Smooth muscle cell (in vitro differentiated cells): ENCODE measurements around the gene GMDS. TPM values are rescaled to one million over a fixed set of nuclear protein-coding genes. Genes with fewer than 3 reads are reported as not detected.

Experiments used
- DNase-seq: peaks from one replicate; lab custom pipeline; 2025; ENCODE audit not compliant: unreplicated experiment; lab: John Stamatoyannopoulos, UW
- H2AFZ ChIP-seq: fragments of 200-600 bp; sonication (generic); 2 replicates; pipeline ENCODE4 v1.6.0; 2016; ENCODE audit warnings: antibody characterized with exemption, low read depth, mild to moderate bottlenecking
- H3F3A ChIP-seq: fragments of 200-600 bp; sonication (generic); 2 replicates; pipeline ENCODE4 v1.6.0; 2017; ENCODE audit warnings: antibody characterized with exemption, low read depth
- H3K27ac ChIP-seq: fragments of 200-600 bp; sonication (generic); 2 replicates; pipeline ENCODE4 v1.5.1; 2016; ENCODE audit warnings: low read depth, mild to moderate bottlenecking
- H3K27me3 ChIP-seq: fragments of 200-600 bp; sonication (generic); 2 replicates; pipeline ENCODE4 v1.6.1; 2016; ENCODE audit warnings: low read depth, mild to moderate bottlenecking
- H3K36me3 ChIP-seq: fragments of 200-600 bp; sonication (generic); 2 replicates; pipeline ENCODE4 v1.5.1; 2016; ENCODE audit warnings: low read depth
- H3K4me1 ChIP-seq: fragments of 200-600 bp; sonication (generic); 2 replicates; pipeline ENCODE4 v1.5.1; 2016; ENCODE audit warnings: low read depth
- H3K4me2 ChIP-seq: fragments of 200-600 bp; sonication (generic); 2 replicates; pipeline ENCODE4 v1.6.0; 2016; ENCODE audit warnings: mild to moderate bottlenecking
- H3K4me3 ChIP-seq: fragments of 200-600 bp; sonication (generic); 2 replicates; pipeline ENCODE4 v1.5.1; 2016; ENCODE audit warnings: mild to moderate bottlenecking
- H3K79me2 ChIP-seq: fragments of 200-600 bp; sonication (generic); 2 replicates; pipeline ENCODE4 v1.6.0; 2016; ENCODE audit warnings: low read depth, mild to moderate bottlenecking
- H3K9ac ChIP-seq: fragments of 200-600 bp; sonication (generic); 2 replicates; pipeline ENCODE4 v1.6.0; 2016; ENCODE audit warnings: low read depth
- H3K9me3 ChIP-seq: fragments of 200-600 bp; sonication (generic); replicated peaks from 2 replicates; pipeline ENCODE4 v1.5.1; 2016; ENCODE audit warnings: low read depth
- H4K20me1 ChIP-seq: fragments of 200-600 bp; sonication (generic); 2 replicates; pipeline ENCODE4 v1.6.0; 2016; ENCODE audit warnings: low read depth
- CTCF ChIP-seq: fragments of 200-600 bp; sonication (generic); IDR thresholded peaks from 2 replicates; pipeline ENCODE4 v1.5.1; 2017; ENCODE audit warnings: borderline replicate concordance, mild to moderate bottlenecking, antibody characterized with exemption; ENCODE audit not compliant: insufficient read depth, poor library complexity, severe bottlenecking
- WGBS: methylation state at CpG from one replicate; pipeline ENCODE4 v1.1.7; 2016; ENCODE audit warnings: low lambda C conversion rate; 5-methylcytosine and 5-hydroxymethylcytosine counted together
- polyA plus RNA-seq: library from polyadenylated mRNA; unstranded; fragments of >200 nt; fragmentation: Nextera tagmentation; extraction: Ambion mirVana; gene quantifications from 2 replicates; pipeline ENCODE4 v1.2.1, GENCODE V29; 2016
- total RNA-seq: library from RNA; depleted of rRNA; stranded (reverse); fragments of >200 nt; gene quantifications from 2 replicates; pipeline ENCODE4 v1.2.3, GENCODE V29; 2014

GMDS gene
- total and polyA plus RNA-seq, 2 experiments from 2014 or later = 3.7 to 8.5 TPM

GRCh38 chr6:1643111-1643510, 602.3 kb downstream of the GMDS start:
- H3K79me2 ChIP-seq = no peaks in the 10 kb centered on the region
- H3K4me2 ChIP-seq = no peak overlapping the region
- H3K27me3 ChIP-seq = peaks cover 61% of the 10 kb centered on the region
- WGBS = 86% methylated on average over 7 of the region's 7 CpGs
- no peak overlapping the region for H2AFZ ChIP-seq
- H3K9me3 ChIP-seq = no peaks in the 10 kb centered on the region
- no peak for DNase-seq
- no peak overlapping the region for H3K4me3 ChIP-seq
- TF ChIP-seq CTCF = no peak
- no peaks in the 10 kb centered on the region for H4K20me1 ChIP-seq
- H3F3A ChIP-seq = no peaks in the 10 kb centered on the region
- H3K36me3 ChIP-seq = no peaks in the 10 kb centered on the region
- no peak overlapping the region for H3K9ac ChIP-seq
- no peaks in the 10 kb centered on the region for H3K4me1 ChIP-seq
- H3K27ac ChIP-seq = no peak overlapping the region

- H3K4me1 ChIP-seq = no peaks in the 10 kb centered on the region
- no peaks in the 10 kb centered on the region for H3F3A ChIP-seq
- no peaks in the 10 kb centered on the region for H3K79me2 ChIP-seq
- H4K20me1 ChIP-seq = no peaks in the 10 kb centered on the region
- H3K9ac ChIP-seq = no peak overlapping the region
- no peaks in the 10 kb centered on the region for H3K36me3 ChIP-seq
- peaks cover 48% of the 10 kb centered on the region for H3K27me3 ChIP-seq
- no peak for TF ChIP-seq CTCF
- WGBS = 64% methylated on average over 12 of the region's 12 CpGs
- DNase-seq = no peak
- H3K4me2 ChIP-seq = no peak overlapping the region
- no peak overlapping the region for H3K4me3 ChIP-seq
- H3K9me3 ChIP-seq = no peaks in the 10 kb centered on the region
- H3K27ac ChIP-seq = no peak overlapping the region
- H2AFZ ChIP-seq = no peak overlapping the region
Observed at GRCh38 chr6:1641343-1641885, 604.0 kb downstream of the GMDS start.

- no peak for DNase-seq
- WGBS = 90% methylated on average over 8 of the region's 8 CpGs
Observed at GRCh38 chr6:1640476-1640875, 604.9 kb downstream of the GMDS start.

More at GRCh38 chr6:1640476-1640875, 604.9 kb downstream of the GMDS start:
- no peak overlapping the region for H3K4me2 ChIP-seq
- no peak overlapping the region for H3K9ac ChIP-seq
- no peaks in the 10 kb centered on the region for H3K4me1 ChIP-seq
- H3K4me3 ChIP-seq = no peak overlapping the region
- TF ChIP-seq CTCF = no peak
- H3K9me3 ChIP-seq = no peaks in the 10 kb centered on the region
- H3K79me2 ChIP-seq = no peaks in the 10 kb centered on the region
- H3K36me3 ChIP-seq = no peaks in the 10 kb centered on the region
- H3F3A ChIP-seq = no peaks in the 10 kb centered on the region
- H4K20me1 ChIP-seq = no peaks in the 10 kb centered on the region
- no peak overlapping the region for H2AFZ ChIP-seq
- no peak overlapping the region for H3K27ac ChIP-seq
- H3K27me3 ChIP-seq = peaks cover 43% of the 10 kb centered on the region
